Nephron progenitor cell (in vitro differentiated cells): Measurements from ENCODE around the gene POLR2H.

ENCODE experiments used
- DNase-seq: peaks from one replicate; pipeline ENCODE4 v3.0.0; 2021
- H3K27ac Mint-ChIP-seq: 2 replicates; pipeline ENCODE4 v1.8.0; 2021; ENCODE audit warnings: mild to moderate bottlenecking, moderate library complexity, mixed read lengths
- H3K27me3 Mint-ChIP-seq: 2 replicates; pipeline ENCODE4 v1.8.0; 2021; ENCODE audit warnings: mild to moderate bottlenecking, low read depth, mixed read lengths; ENCODE audit not compliant: poor library complexity
- H3K36me3 Mint-ChIP-seq: 2 replicates; pipeline ENCODE4 v1.8.0; 2021; ENCODE audit warnings: low read depth, mixed read lengths
- H3K4me1 Mint-ChIP-seq: 2 replicates; pipeline ENCODE4 v1.8.0; 2021; ENCODE audit warnings: mixed read lengths
- H3K4me3 Mint-ChIP-seq: 2 replicates; pipeline ENCODE4 v1.8.0; 2021; ENCODE audit warnings: mild to moderate bottlenecking, moderate library complexity, mixed read lengths
- H3K9me3 Mint-ChIP-seq: 2 replicates; pipeline ENCODE4 v1.8.0; 2021; ENCODE audit warnings: mild to moderate bottlenecking, moderate library complexity, mixed read lengths
- CTCF ChIP-seq: fragments of 200-600 bp; sonication (generic); IDR thresholded peaks from 2 replicates; pipeline ENCODE4 v1.5.0; 2021; ENCODE audit warnings: antibody characterized with exemption

Gene POLR2H

GRCh38 chr3:184375747-184376461 is 14.4 kb downstream of the POLR2H start:
- Mint-ChIP-seq H3K27me3 (peaks cover 31% of the 10 kb centered on the region), H3K27ac (no peak overlapping the region), H3K4me1 (peaks cover 52% of the 10 kb centered on the region), H3K36me3 (peaks cover 7% of the 10 kb centered on the region), H3K9me3 (no peaks in the 10 kb centered on the region), H3K4me3 (no peak overlapping the region)
- DNase-seq, result no peak
- no peak for TF ChIP-seq CTCF

GRCh38 chr3:184377374-184377773 is 15.9 kb downstream of the POLR2H start:
- H3K27ac Mint-ChIP-seq, result no peak overlapping the region
- H3K4me1 Mint-ChIP-seq, result peaks cover 42% of the 10 kb centered on the region
- TF ChIP-seq CTCF, result no peak
- DNase-seq, result no peak
- H3K27me3 Mint-ChIP-seq, result peaks cover 46% of the 10 kb centered on the region
- peak overlapping the region; percentile 82 for H3K4me3 Mint-ChIP-seq
- no peaks in the 10 kb centered on the region for H3K9me3 Mint-ChIP-seq
- H3K36me3 Mint-ChIP-seq, result peaks cover 7% of the 10 kb centered on the region

GRCh38 chr3:184377882-184378445 is 16.5 kb downstream of the POLR2H start, which contains the start of gene THPO:
THPO (minus strand) TSS chr3:184378207; CDS start chr3:184376259, 1,948 bp downstream.
- H3K9me3 Mint-ChIP-seq, result no peaks in the 10 kb centered on the region
- peaks cover 7% of the 10 kb centered on the region for H3K36me3 Mint-ChIP-seq
- H3K4me1 Mint-ChIP-seq, result peaks cover 39% of the 10 kb centered on the region
- H3K27ac Mint-ChIP-seq, result peak within 1 kb of the TSS; percentile 5
- peaks cover 52% of the 10 kb centered on the region for H3K27me3 Mint-ChIP-seq
- peak within 1 kb of the TSS; percentile 82 for H3K4me3 Mint-ChIP-seq
- no peak for TF ChIP-seq CTCF
- DNase-seq, result peak; percentile 57

- peak overlapping the region; percentile 5 for H3K27ac Mint-ChIP-seq
- peaks cover 53% of the 10 kb centered on the region for H3K27me3 Mint-ChIP-seq
These were observed 17.3 kb downstream of the POLR2H start for GRCh38 chr3:184378651-184379357.

More at GRCh38 chr3:184378651-184379357, 17.3 kb downstream of the POLR2H start:
- TF ChIP-seq CTCF, result no peak
- DNase-seq, result no peak
- Mint-ChIP-seq H3K9me3 (no peaks in the 10 kb centered on the region), H3K4me1 (peaks cover 39% of the 10 kb centered on the region), H3K4me3 (peak overlapping the region; percentile 82), H3K36me3 (peaks cover 7% of the 10 kb centered on the region)
